ENCODE data around the gene FOXQ1.

Gene FOXQ1

DNA sequence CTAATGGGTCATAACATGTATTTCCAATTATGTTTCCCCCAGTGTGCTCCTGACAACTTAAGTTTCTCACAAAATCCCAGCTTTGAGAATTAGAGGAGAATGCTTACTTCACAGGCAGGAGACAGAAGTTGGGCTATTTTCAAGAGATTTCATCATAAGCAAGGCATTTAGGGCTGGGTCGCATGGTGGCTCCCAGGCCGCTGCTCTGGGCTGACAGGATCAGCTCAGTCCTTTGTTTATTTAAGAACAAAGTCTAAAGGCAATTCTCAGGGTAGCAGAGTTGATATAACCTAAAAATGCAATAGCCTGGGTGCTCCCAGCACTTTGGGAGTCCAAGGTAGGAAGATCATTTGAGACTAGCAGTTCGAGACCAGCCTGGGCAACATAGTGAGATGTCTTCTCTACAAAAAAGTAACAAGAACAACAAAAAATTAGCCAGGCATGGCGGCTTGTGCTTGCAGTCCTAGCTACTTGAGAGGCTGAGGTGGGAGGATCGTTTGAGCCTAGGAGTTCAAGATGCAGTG, 10.9 kb downstream of the FOXQ1 start:
- Mint-ChIP-seq H3K4me3 (no peak overlapping the region), H3K36me3 (ENCODE audit: low read depth) (no peaks in the 10 kb centered on the region), H3K4me1 (no peaks in the 10 kb centered on the region), H3K27ac (no peak overlapping the region), H3K27me3 (peaks cover 22% of the 10 kb centered on the region), H3K9me3 (no peaks in the 10 kb centered on the region)
- ATAC-seq (no peak), DNase-seq (no peak)

DNA sequence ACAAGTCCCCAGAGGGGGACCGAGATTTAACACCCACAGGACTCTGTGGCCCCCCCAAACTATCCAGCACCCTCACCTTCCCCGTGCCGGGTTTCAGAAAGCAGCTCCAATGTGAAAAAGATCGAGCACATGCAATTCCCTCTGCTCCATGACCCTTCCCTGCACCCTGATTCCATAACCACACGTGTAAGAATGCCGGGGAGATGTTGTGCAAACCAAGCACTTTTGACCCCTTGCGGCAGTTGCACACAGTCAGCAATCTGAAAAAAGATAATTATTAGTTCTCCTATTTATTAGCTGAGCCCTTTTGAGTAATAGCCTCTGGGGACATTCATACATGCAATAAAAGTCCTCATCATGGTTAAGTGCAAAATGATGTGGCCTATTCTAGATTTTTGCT, 13.0 kb downstream of the FOXQ1 start:
- Mint-ChIP-seq H3K4me3 (no peak overlapping the region), H3K36me3 (ENCODE audit: low read depth) (no peaks in the 10 kb centered on the region), H3K9me3 (peaks cover 3% of the 10 kb centered on the region), H3K27me3 (peaks cover 25% of the 10 kb centered on the region), H3K27ac (no peak overlapping the region), H3K4me1 (no peaks in the 10 kb centered on the region)
- ATAC-seq (no peak), DNase-seq (no peak)

DNA sequence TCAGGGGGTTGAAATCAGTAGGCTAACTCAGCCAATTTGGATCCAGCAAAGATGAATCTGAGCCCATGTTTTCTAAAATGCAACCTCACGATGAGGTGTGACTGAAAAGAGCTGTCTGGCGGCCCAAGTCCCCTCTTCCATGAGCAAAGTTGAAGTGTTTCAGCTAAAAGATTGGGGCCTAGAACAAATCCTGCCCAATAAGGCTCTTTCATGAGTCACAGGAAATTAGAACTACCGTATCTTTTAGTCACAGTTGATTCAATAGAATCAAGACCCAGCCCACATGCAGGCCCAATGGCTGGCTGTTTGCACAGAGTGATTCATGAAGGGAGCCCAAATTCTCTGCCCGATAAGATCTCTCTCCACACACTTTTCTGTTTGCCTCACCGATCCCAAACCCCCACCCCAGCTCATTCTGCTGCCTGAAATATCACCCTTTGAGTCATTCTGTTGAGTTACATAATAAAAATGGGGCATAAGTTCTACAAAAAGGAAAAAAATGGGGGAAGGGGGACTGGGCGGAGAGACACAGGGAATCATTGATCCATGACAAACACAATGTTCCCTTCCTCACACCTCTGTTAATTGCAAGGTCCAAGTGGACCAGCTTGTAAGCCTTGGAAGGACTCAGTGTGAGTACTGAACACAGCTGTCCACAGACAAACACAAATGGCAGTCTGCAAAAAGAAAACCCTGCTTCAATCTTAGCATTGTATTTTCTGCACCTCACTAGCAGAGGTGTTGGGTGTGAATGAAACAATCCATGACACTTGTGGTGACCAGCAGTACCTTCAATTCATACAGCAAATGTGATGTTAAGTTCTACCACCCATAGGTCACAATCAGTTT, 13.8 kb downstream of the FOXQ1 start:
- Mint-ChIP-seq H3K27me3 (peaks cover 25% of the 10 kb centered on the region), H3K4me1 (no peaks in the 10 kb centered on the region), H3K27ac (no peak overlapping the region), H3K4me3 (no peak overlapping the region), H3K36me3 (ENCODE audit: low read depth) (no peaks in the 10 kb centered on the region), H3K9me3 (peaks cover 10% of the 10 kb centered on the region)
- ATAC-seq (no peak), DNase-seq (no peak)

DNA sequence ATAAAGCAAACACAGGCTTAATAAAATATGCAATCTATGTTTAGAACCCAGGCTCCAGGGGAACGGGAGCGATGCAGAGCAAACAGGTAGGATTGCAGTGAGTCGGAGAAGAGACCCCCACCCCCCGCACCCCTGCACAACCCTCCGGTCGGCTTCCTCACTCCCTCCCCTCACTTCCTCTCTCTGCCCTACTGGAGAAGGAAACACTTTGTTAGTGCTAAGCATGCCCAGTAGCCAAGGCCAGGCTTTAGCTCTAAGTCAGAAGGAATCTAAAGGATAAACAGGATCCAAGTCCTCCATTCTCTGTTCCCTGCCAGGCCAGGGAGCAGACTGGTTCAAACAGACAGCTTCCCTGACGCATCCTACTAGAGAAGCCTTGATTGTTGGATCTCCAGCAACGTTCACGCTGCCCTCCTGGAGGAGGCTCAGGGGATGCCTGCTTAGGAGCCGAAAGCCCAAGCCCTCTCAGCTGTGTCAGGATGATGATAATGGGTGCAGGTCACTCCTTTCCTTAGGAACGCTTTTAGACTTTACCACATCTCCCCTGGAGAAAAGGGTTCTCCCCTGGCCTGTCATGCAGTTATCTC, 14.7 kb downstream of the FOXQ1 start:
- Mint-ChIP-seq H3K9me3 (peaks cover 15% of the 10 kb centered on the region), H3K36me3 (ENCODE audit: low read depth) (no peaks in the 10 kb centered on the region), H3K27me3 (peaks cover 25% of the 10 kb centered on the region), H3K4me1 (no peaks in the 10 kb centered on the region), H3K4me3 (no peak overlapping the region), H3K27ac (no peak overlapping the region)
- DNase-seq (no peak), ATAC-seq (no peak)

DNA sequence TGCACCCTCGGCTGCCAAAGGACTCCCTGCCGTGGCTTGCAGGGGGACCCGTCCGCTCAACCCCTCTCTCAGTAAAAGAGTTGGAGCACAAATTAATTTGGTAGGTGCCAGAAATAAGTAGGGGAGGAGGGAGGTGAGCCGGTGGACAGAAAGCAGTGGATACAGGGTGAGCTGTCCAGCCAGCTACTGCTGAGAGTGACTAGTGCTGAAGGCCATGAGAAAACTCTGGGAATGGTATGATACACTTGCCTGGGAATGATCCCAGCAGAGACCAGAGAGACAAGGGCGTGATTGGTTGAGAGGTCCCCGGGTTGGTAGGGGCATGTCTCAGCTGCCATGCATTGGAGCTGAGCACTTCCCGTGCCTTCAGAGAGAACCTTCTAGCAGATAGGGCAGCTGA, 15.7 kb downstream of the FOXQ1 start:
- Mint-ChIP-seq H3K27me3 (peaks cover 20% of the 10 kb centered on the region), H3K27ac (no peak overlapping the region), H3K4me1 (no peaks in the 10 kb centered on the region), H3K36me3 (ENCODE audit: low read depth) (no peaks in the 10 kb centered on the region), H3K4me3 (no peak overlapping the region), H3K9me3 (peaks cover 15% of the 10 kb centered on the region)
- DNase-seq = no peak
- ATAC-seq = no peak

DNA sequence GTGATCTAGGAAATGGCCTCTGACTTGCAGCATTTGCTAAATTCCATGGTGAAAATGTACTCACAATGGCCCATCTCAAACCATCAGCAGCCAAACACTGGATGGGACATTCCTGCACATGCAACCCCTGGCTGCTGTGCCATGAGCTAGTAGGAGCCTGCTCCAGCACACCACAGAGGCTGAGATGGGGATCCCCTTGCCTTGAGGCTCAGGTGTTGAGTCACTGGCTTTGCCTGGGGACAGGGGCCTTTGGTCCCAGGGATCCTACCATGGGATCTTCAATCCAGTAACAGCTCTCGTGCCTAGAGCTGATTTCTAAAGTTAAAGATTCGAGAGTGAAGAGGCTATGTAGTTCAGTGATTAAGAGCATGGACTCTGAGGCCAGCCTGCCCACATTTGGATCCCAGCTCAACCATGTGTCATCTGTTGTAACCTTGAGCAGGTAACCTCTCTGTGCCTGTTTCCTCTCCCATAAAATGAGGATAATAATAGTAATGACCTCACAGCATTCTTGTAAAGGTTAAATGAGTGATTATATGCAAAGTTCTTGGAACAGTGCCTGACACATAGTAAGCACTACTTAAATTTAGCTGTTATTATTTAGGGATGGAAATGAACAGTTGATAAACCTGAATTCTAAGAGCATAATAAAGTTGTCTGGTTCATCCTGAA, 16.4 kb downstream of the FOXQ1 start:
- Mint-ChIP-seq H3K9me3 (peaks cover 15% of the 10 kb centered on the region), H3K4me1 (no peaks in the 10 kb centered on the region), H3K4me3 (no peak overlapping the region), H3K36me3 (ENCODE audit: low read depth) (no peaks in the 10 kb centered on the region), H3K27me3 (peaks cover 21% of the 10 kb centered on the region), H3K27ac (no peak overlapping the region)
- no peak for DNase-seq
- ATAC-seq = no peak

DNA sequence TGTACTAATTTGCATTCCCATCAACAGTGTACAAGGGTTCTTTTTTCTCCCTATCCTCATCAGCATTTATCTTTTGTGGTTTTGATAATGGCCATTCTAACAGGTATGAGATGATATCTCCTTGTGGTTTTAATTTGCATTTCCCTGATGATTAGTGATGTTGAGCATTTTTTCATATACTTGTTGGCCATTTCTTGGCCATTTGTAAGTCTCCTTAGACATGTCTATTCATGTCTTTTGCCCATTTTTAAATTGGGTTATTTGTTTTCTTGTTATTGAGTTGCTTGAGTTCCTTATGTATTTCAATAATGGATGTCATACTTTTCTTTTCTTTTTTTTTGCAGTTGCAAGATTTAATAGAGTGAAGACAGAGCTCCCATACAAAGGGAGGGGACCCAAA, 17.8 kb downstream of the FOXQ1 start:
- Mint-ChIP-seq H3K4me1 (no peaks in the 10 kb centered on the region), H3K27ac (no peak overlapping the region), H3K4me3 (no peak overlapping the region), H3K27me3 (peaks cover 21% of the 10 kb centered on the region), H3K36me3 (ENCODE audit: low read depth) (no peaks in the 10 kb centered on the region), H3K9me3 (peaks cover 15% of the 10 kb centered on the region)
- ATAC-seq (no peak), DNase-seq (no peak)

DNA sequence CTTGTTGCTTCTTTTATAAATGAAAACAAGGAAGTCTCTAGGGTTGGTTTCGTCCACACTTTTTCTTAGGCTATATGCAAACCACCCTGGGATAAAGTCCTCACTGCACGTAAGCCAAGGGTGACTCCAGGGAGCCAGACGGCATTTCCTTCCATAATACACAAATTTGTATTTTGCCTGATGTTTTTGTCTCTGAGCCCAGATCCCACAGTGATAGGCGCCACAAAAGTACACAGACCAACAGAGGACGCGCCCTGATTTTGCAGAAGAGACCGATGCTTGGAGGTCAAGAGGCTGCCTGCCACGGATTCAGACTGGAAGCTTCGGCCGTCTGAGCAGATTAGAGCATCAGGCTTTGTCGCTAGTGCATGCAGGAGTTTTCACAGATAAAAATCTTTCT, 22.8 kb downstream of the FOXQ1 start:
- Mint-ChIP-seq H3K36me3 (ENCODE audit: low read depth) (no peaks in the 10 kb centered on the region), H3K9me3 (peaks cover 15% of the 10 kb centered on the region), H3K27me3 (peaks cover 22% of the 10 kb centered on the region), H3K27ac (no peak overlapping the region), H3K4me3 (no peak overlapping the region), H3K4me1 (no peaks in the 10 kb centered on the region)
- no peak for ATAC-seq
- no peak for DNase-seq

DNA sequence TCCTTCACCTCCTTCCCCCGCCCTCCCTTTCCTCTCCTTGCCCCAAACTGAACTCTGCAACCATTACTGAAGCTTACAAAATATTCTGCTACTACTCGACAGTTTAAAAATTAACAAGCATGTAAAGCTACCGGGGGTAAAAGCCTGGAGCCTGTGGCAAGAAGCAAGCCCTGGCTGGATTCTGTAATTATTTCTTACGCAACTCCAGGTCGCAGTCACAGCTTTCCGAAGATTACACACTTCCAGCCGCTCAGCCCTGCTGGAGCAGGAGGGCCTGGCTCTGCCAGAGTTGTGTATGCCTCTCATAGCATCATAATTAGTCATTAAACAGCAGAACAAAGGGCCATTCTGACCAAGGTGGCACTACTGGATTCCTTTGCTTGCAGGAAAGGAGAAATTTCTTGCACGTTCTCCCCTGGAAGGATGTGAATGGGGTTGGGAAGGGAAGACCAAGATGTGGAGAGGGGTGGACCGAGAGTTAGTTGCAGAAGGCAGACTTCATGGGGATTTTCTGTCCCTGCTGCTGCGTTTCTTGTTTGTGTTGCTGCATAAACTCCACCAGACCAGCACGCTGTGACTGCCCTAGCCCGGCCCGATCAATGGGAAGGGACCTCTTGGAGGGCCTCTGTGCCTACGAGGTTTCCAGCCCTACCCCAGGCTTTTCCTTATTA, 23.6 kb downstream of the FOXQ1 start:
- DNase-seq = no peak
- peaks cover 26% of the 10 kb centered on the region for H3K27me3 Mint-ChIP-seq

DNA sequence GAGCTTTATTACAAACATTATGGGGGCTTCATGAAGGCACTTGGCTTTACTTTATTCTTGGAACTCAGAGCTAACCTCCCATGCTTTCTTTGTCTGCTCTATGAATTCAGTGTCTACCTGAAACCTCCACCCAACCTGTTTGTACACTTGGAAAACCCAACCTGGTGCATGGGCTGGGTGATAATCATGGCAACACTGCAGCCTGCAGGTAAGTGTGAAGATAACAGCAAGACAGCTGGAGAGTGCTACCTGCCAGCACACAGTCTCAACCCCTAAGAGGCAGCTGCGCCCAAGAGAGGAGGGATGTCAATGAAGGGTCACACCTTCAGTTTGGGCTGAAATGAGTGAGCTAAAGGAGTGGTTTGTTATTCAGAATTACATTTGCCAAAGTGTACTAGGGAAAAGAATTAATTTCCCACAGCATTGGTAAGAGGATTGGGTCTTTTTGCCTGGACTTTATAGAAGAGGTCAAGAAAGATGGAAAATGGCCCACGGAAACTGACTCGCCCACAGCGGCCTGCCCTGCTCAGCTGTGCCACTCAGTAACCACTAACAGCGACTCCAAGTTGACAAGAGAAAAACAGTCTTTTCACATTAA, 24.4 kb downstream of the FOXQ1 start:
- no peaks in the 10 kb centered on the region for H3K4me1 Mint-ChIP-seq
- no peaks in the 10 kb centered on the region for H3K9me3 Mint-ChIP-seq
- no peak for ATAC-seq
- H3K4me3 Mint-ChIP-seq = no peak overlapping the region
- H3K36me3 Mint-ChIP-seq (ENCODE audit: low read depth) = no peaks in the 10 kb centered on the region
- peaks cover 28% of the 10 kb centered on the region for H3K27me3 Mint-ChIP-seq
- H3K27ac Mint-ChIP-seq = no peak overlapping the region
- DNase-seq = no peak

More for the DNA sequence above, 23.6 kb downstream of the FOXQ1 start:
- no peak overlapping the region for H3K27ac Mint-ChIP-seq
- H3K9me3 Mint-ChIP-seq = peaks cover 7% of the 10 kb centered on the region
- no peaks in the 10 kb centered on the region for H3K36me3 Mint-ChIP-seq (ENCODE audit: low read depth)
- no peak for ATAC-seq
- H3K4me3 Mint-ChIP-seq = no peak overlapping the region
- H3K4me1 Mint-ChIP-seq = no peaks in the 10 kb centered on the region

DNA sequence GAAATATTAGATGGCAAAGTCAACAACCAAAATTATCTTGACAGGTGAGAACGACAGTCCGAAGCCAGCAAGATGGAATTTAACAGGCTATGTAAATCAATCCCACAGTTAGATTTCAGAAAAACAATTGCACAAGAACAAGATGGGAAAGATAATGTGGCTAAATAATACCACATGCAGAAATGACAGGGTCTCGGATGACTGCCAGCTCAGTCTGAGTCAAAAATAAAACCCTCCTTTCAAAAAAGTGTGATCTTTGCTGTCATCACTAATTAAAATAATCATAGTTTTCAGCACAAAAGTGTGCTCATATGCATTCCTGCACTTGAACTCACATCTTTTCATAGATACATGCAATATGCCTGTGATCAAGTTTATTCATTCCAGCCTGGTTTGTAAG, 25.9 kb downstream of the FOXQ1 start:
- peaks cover 27% of the 10 kb centered on the region for H3K27me3 Mint-ChIP-seq
- no peaks in the 10 kb centered on the region for H3K36me3 Mint-ChIP-seq (ENCODE audit: low read depth)
- no peaks in the 10 kb centered on the region for H3K9me3 Mint-ChIP-seq
- no peak overlapping the region for H3K27ac Mint-ChIP-seq
- ATAC-seq (no peak), DNase-seq (no peak)
- no peaks in the 10 kb centered on the region for H3K4me1 Mint-ChIP-seq
- no peak overlapping the region for H3K4me3 Mint-ChIP-seq

DNA sequence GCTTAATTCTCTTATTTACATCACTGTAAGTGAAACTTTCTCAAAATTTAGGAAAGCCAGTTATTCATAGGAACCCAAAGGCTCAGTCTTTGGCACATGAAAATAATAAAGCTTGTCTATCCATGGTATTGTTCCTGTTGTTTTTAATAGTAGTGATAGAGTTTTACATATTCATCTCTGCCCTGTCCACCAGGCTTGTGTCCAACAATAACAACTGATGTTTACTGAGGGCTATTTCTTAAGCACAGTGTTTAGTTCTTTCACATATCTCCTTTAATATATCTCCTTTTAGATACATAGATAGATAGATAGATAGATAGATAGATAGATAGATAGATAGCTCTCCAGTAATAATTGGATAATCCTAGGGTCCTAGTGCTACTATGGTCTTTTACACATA, 34.2 kb downstream of the FOXQ1 start:
- DNase-seq (no peak), ATAC-seq (no peak)
- no peak overlapping the region for H3K27ac Mint-ChIP-seq
- peaks cover 37% of the 10 kb centered on the region for H3K27me3 Mint-ChIP-seq
- no peaks in the 10 kb centered on the region for H3K36me3 Mint-ChIP-seq (ENCODE audit: low read depth)
- H3K4me1 Mint-ChIP-seq = no peaks in the 10 kb centered on the region
- no peak overlapping the region for H3K4me3 Mint-ChIP-seq
- H3K9me3 Mint-ChIP-seq = peaks cover 20% of the 10 kb centered on the region

DNA sequence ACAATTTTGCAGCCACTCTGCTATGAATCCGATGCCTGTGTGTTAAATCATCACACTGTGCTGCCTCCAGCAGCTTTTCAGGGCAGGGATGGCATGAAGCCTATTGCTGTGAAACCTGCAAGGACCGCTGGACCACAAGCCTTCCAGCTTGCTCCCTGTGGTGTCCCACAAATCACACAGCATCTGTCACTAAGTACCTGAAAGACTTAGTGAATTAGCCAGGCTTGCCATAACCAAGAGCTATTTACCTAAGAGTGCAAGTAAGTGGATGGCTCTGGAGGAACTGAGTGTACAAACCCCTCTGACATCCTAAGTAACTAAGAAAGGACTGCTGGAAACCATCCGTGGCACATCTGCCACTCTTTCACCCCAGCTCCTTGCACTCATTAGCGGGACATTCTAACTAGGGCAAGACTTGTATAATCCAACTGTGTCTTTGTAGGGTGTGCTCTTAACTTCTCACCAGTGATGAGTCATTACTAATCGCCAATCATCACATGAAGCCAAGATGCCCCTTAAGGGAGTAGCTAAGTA, 34.7 kb downstream of the FOXQ1 start:
- Mint-ChIP-seq H3K36me3 (ENCODE audit: low read depth) (no peaks in the 10 kb centered on the region), H3K27me3 (peaks cover 33% of the 10 kb centered on the region), H3K4me1 (no peaks in the 10 kb centered on the region), H3K4me3 (no peak overlapping the region), H3K9me3 (peaks cover 25% of the 10 kb centered on the region), H3K27ac (no peak overlapping the region)
- ATAC-seq = no peak
- no peak for DNase-seq

DNA sequence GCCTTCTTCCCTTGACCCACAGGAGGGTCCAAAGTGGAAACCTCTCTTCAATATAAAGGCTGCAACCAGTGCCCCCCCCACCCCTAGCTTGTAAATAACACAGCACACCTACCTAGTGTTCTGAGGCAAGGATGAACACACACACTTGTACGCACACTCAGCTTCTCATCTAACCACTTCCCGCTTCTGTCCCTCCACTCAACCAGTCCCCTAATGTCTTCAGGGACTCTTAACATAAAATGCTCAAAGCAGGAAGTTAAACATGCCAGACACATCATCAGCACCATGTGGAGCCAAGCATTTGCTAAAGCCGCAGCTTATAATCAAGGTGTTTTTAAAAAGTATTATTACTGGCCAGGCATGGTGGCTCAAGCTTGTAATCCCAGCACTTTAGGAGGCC, 35.3 kb downstream of the FOXQ1 start:
- Mint-ChIP-seq H3K9me3 (peaks cover 30% of the 10 kb centered on the region), H3K27me3 (peaks cover 33% of the 10 kb centered on the region)
- ATAC-seq = no peak

More for the DNA sequence above, 35.3 kb downstream of the FOXQ1 start:
- Mint-ChIP-seq H3K4me1 (no peaks in the 10 kb centered on the region), H3K27ac (no peak overlapping the region), H3K36me3 (ENCODE audit: low read depth) (peaks cover 3% of the 10 kb centered on the region), H3K4me3 (no peak overlapping the region)
- no peak for DNase-seq
